WTC11 (cell line): ENCODE results near the gene TSHZ3. TPM values are rescaled to one million over a fixed set of nuclear protein-coding genes. Genes with fewer than 3 reads are reported as not detected.

Experiments
- ATAC-seq: fragments of 200-7000 bp; cut with Tn5 transposase; 2 replicates; pipeline ENCODE4 v1.10.0; 2021; ENCODE audit warnings: mild to moderate bottlenecking, moderate library complexity
- CTCF ChIA-PET: fragments of 300-600 bp; sonication (Branson Sonifier 250); formaldehyde crosslinking; loops from one replicate; lab custom pipeline; 2021; ENCODE audit warnings: antibody characterized with exemption; lab: Charles Lee
- POLR2A ChIA-PET: fragments of 350-600 bp; sonication (Branson Sonifier 250); formaldehyde crosslinking; loops from one replicate; lab custom pipeline; 2021; ENCODE audit warnings: antibody characterized with exemption; lab: Charles Lee
- DNase-seq: peaks from one replicate; pipeline ENCODE4 v3.0.0; 2021; ENCODE audit warnings: low spot score
- H3K27ac Mint-ChIP-seq: 2 replicates; pipeline ENCODE4 v1.8.0; 2021; ENCODE audit warnings: mixed read lengths
- H3K27me3 Mint-ChIP-seq: 2 replicates; pipeline ENCODE4 v1.8.0; 2021; ENCODE audit warnings: low read depth, mild to moderate bottlenecking, moderate library complexity, mixed read lengths
- H3K36me3 Mint-ChIP-seq: 2 replicates; pipeline ENCODE4 v1.8.0; 2021; ENCODE audit warnings: mixed read lengths
- H3K4me1 Mint-ChIP-seq: 2 replicates; pipeline ENCODE4 v1.8.0; 2022; ENCODE audit warnings: mixed read lengths
- H3K4me3 Mint-ChIP-seq: 2 replicates; pipeline ENCODE4 v1.8.0; 2021; ENCODE audit warnings: mild to moderate bottlenecking, moderate library complexity, mixed read lengths
- H3K9me3 Mint-ChIP-seq: 2 replicates; pipeline ENCODE4 v1.8.0; 2021; ENCODE audit warnings: mixed read lengths
- ATF1 ChIP-seq: sonication (generic); formaldehyde crosslinking; IDR thresholded peaks from 2 replicates; pipeline ENCODE4 v1.8.1; 2023; ENCODE audit warnings: mild to moderate bottlenecking, moderate library complexity, missing genetic modification reagents
- HMGA2 ChIP-seq: fragments of 250-450 bp; sonication (Bioruptor Pico); IDR thresholded peaks from 2 replicates; pipeline ENCODE4 v1.4.0; 2021; ENCODE audit warnings: mild to moderate bottlenecking, moderate library complexity
- KAT7 ChIP-seq: sonication (generic); formaldehyde crosslinking; IDR thresholded peaks from 2 replicates; pipeline ENCODE4 v1.8.1; 2023; ENCODE audit warnings: missing genetic modification reagents, mild to moderate bottlenecking, borderline replicate concordance
- MXD4 ChIP-seq: fragments of 250-450 bp; sonication (Bioruptor Pico); IDR thresholded peaks from 2 replicates; pipeline ENCODE4 v1.8.0; 2021; ENCODE audit warnings: mild to moderate bottlenecking, moderate library complexity, borderline replicate concordance
- NR1H2 ChIP-seq: sonication (generic); formaldehyde crosslinking; IDR thresholded peaks from 2 replicates; pipeline ENCODE4 v1.9.0; 2021; ENCODE audit warnings: mild to moderate bottlenecking, moderate library complexity, missing genetic modification reagents
- NR2C2 ChIP-seq: sonication (generic); formaldehyde crosslinking; IDR thresholded peaks from 2 replicates; pipeline ENCODE4 v1.8.0; 2022; ENCODE audit warnings: mild to moderate bottlenecking, missing genetic modification reagents
- NR3C1 ChIP-seq: sonication (generic); formaldehyde crosslinking; conservative IDR thresholded peaks from 2 replicates; pipeline ENCODE4 v1.8.1; 2023; ENCODE audit warnings: low read depth, mild to moderate bottlenecking, missing genetic modification reagents
- OVOL2 ChIP-seq: fragments of 250-450 bp; sonication (Bioruptor Pico); IDR thresholded peaks from 2 replicates; pipeline ENCODE4 v1.9.0; 2021; ENCODE audit warnings: mild to moderate bottlenecking, borderline replicate concordance
- RORB ChIP-seq: fragments of 250-450 bp; sonication (Bioruptor Pico); IDR thresholded peaks from 2 replicates; pipeline ENCODE4 v1.9.0; 2021; ENCODE audit warnings: mild to moderate bottlenecking
- SMAD3 ChIP-seq: sonication (generic); formaldehyde crosslinking; IDR thresholded peaks from 2 replicates; pipeline ENCODE4 v1.8.0; 2022; ENCODE audit warnings: missing genetic modification reagents, mild to moderate bottlenecking, borderline replicate concordance
- SMAD4 ChIP-seq: sonication (generic); formaldehyde crosslinking; IDR thresholded peaks from 2 replicates; pipeline ENCODE4 v1.8.0; 2022; ENCODE audit warnings: mild to moderate bottlenecking, missing genetic modification reagents
- TEAD1 ChIP-seq: sonication (generic); formaldehyde crosslinking; IDR thresholded peaks from 2 replicates; pipeline ENCODE4 v1.8.0; 2022; ENCODE audit warnings: mild to moderate bottlenecking, missing genetic modification reagents
- TP53 ChIP-seq: sonication (generic); formaldehyde crosslinking; IDR thresholded peaks from 2 replicates; pipeline ENCODE4 v1.8.1; 2023; ENCODE audit warnings: mild to moderate bottlenecking, missing genetic modification reagents
- USF2 ChIP-seq: sonication (generic); formaldehyde crosslinking; IDR thresholded peaks from 2 replicates; pipeline ENCODE4 v1.8.1; 2023; ENCODE audit warnings: mild to moderate bottlenecking, missing genetic modification reagents, moderate library complexity
- total RNA-seq: library from RNA; stranded (reverse); gene quantifications from 3 replicates; pipeline ENCODE4 v1.2.3, GENCODE V29; 2021
- TF ChIP-seq, protein P1 (sequence below): sonication (generic); formaldehyde crosslinking; IDR thresholded peaks from 2 replicates; pipeline ENCODE4 v1.8.0; 2022; ENCODE audit warnings: mild to moderate bottlenecking, missing genetic modification reagents
- TF ChIP-seq, protein P2 (sequence below): sonication (generic); formaldehyde crosslinking; IDR thresholded peaks from 2 replicates; pipeline ENCODE4 v1.8.1; 2023; ENCODE audit warnings: mild to moderate bottlenecking, missing genetic modification reagents
- TF ChIP-seq, protein P3 (sequence below): sonication (generic); formaldehyde crosslinking; IDR thresholded peaks from 2 replicates; pipeline ENCODE4 v1.8.0; 2023; ENCODE audit warnings: missing genetic modification reagents
- TF ChIP-seq, protein P4 (sequence below): sonication (generic); formaldehyde crosslinking; IDR thresholded peaks from 2 replicates; pipeline ENCODE4 v1.8.1; 2022; ENCODE audit warnings: low read depth, mild to moderate bottlenecking, moderate library complexity, missing genetic modification reagents, borderline replicate concordance

The TSHZ3 gene
- total RNA-seq, 1 experiment from 2014 or later: 21.4 TPM

GRCh38 chr19:31264041-31264778, 85.0 kb downstream of the TSHZ3 start (continued):
- TF ChIP-seq, protein P1, sequence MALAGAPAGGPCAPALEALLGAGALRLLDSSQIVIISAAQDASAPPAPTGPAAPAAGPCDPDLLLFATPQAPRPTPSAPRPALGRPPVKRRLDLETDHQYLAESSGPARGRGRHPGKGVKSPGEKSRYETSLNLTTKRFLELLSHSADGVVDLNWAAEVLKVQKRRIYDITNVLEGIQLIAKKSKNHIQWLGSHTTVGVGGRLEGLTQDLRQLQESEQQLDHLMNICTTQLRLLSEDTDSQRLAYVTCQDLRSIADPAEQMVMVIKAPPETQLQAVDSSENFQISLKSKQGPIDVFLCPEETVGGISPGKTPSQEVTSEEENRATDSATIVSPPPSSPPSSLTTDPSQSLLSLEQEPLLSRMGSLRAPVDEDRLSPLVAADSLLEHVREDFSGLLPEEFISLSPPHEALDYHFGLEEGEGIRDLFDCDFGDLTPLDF (CRISPR knock-in tag): no peak
- TF ChIP-seq MXD4 (CRISPR knock-in tag): no peak
- TF ChIP-seq ATF1 (CRISPR knock-in tag): no peak
- no peak for TF ChIP-seq HMGA2 (CRISPR knock-in tag)

- TF ChIP-seq RORB (no peak), TEAD1 (CRISPR knock-in tag) (no peak), TP53 (CRISPR knock-in tag) (no peak), KAT7 (no peak), SMAD3 (no peak), NR2C2 (CRISPR knock-in tag) (no peak), OVOL2 (no peak)
- TF ChIP-seq, protein P2, sequence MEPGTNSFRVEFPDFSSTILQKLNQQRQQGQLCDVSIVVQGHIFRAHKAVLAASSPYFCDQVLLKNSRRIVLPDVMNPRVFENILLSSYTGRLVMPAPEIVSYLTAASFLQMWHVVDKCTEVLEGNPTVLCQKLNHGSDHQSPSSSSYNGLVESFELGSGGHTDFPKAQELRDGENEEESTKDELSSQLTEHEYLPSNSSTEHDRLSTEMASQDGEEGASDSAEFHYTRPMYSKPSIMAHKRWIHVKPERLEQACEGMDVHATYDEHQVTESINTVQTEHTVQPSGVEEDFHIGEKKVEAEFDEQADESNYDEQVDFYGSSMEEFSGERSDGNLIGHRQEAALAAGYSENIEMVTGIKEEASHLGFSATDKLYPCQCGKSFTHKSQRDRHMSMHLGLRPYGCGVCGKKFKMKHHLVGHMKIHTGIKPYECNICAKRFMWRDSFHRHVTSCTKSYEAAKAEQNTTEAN: no peak
- Mint-ChIP-seq H3K4me3 (no peak overlapping the region), H3K27ac (no peak overlapping the region), H3K4me1 (peaks cover 31% of the 10 kb centered on the region), H3K27me3 (no peaks in the 10 kb centered on the region), H3K36me3 (no peaks in the 10 kb centered on the region), H3K9me3 (no peaks in the 10 kb centered on the region)
- ATAC-seq: no peak
- DNase-seq: no peak
- CTCF ChIA-PET: interaction anchor here (1.1 to 1.3 kb wide), 2 partner anchors 8 to 209 kb away, joined by 3 read pairs; no protein-coding TSS in a partner anchor
- POLR2A ChIA-PET: no interaction called here
Measured at GRCh38 chr19:31263328-31263727, 85.9 kb downstream of the TSHZ3 start.

DNA sequence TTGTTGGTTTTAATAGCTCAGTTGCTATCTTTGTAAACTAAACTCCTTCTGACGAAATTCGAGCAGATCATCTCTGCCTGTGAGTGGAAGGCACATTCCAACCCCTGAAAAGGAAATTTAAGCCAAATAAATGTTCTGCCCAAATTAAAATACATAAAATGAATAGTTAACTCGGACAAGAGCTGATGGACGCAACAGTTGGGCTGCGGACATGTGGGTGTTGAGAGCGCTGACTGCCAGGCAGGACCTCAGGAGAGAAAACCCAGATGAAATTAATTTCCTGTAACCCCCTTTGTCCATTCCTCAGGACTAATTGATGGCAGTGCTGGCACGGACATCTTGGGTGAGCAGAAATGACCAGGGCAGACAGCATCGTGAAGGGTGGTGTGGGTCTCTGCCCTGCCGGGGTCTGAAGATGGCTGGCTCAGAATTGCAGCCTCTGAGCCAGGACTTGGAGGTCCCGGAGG, 86.5 kb downstream of the TSHZ3 start:
- DNase-seq: no peak
- Mint-ChIP-seq H3K4me3 (no peak overlapping the region), H3K9me3 (no peaks in the 10 kb centered on the region), H3K36me3 (no peaks in the 10 kb centered on the region), H3K4me1 (peaks cover 32% of the 10 kb centered on the region), H3K27ac (no peak overlapping the region), H3K27me3 (no peaks in the 10 kb centered on the region)
- CTCF ChIA-PET: no interaction called here
- no peak for TF ChIP-seq NR1H2 (CRISPR knock-in tag)
- no peak for TF ChIP-seq SMAD4 (CRISPR knock-in tag)
- TF ChIP-seq, protein P3, sequence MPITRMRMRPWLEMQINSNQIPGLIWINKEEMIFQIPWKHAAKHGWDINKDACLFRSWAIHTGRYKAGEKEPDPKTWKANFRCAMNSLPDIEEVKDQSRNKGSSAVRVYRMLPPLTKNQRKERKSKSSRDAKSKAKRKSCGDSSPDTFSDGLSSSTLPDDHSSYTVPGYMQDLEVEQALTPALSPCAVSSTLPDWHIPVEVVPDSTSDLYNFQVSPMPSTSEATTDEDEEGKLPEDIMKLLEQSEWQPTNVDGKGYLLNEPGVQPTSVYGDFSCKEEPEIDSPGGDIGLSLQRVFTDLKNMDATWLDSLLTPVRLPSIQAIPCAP (CRISPR knock-in tag): no peak
- no peak for TF ChIP-seq USF2 (CRISPR knock-in tag)
- no peak for TF ChIP-seq OVOL2
- TF ChIP-seq, protein P4, sequence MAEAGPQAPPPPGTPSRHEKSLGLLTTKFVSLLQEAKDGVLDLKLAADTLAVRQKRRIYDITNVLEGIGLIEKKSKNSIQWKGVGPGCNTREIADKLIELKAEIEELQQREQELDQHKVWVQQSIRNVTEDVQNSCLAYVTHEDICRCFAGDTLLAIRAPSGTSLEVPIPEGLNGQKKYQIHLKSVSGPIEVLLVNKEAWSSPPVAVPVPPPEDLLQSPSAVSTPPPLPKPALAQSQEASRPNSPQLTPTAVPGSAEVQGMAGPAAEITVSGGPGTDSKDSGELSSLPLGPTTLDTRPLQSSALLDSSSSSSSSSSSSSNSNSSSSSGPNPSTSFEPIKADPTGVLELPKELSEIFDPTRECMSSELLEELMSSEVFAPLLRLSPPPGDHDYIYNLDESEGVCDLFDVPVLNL: no peak
- no peak for TF ChIP-seq NR3C1 (CRISPR knock-in tag)
- POLR2A ChIA-PET: no interaction called here
- no peak for ATAC-seq
